ENCODE data around the gene TENM3.

Gene TENM3

GRCh38 chr4:182746876-182747275 is 503.7 kb downstream of the TENM3 start (continued):
- no peak for TF ChIP-seq CREB5 (CRISPR knock-in tag; IDR thresholded peaks at IDR 0.05; ENCODE audit: low read depth)

GRCh38 chr4:182748283-182748682 is 505.1 kb downstream of the TENM3 start:
- ATAC-seq = no peak

GRCh38 chr4:182748949-182749348 is 505.7 kb downstream of the TENM3 start:
- no peak for ATAC-seq
- TF ChIP-seq TOX (CRISPR knock-in tag; IDR thresholded peaks at IDR 0.05; ENCODE audit: borderline replicate concordance) (no peak), ISL1 (CRISPR knock-in tag; IDR thresholded peaks at IDR 0.05) (no peak)

More at GRCh38 chr4:182748283-182748682, 505.1 kb downstream of the TENM3 start:
- TF ChIP-seq TOX (CRISPR knock-in tag; IDR thresholded peaks at IDR 0.05; ENCODE audit: borderline replicate concordance) (no peak), GLIS3 (CRISPR knock-in tag; IDR thresholded peaks at IDR 0.05) (no peak), ZC3H10 (CRISPR knock-in tag; IDR thresholded peaks at IDR 0.05) (no peak), CSDC2 (CRISPR knock-in tag; IDR thresholded peaks at IDR 0.05) (no peak)

- TF ChIP-seq TCF4 (CRISPR knock-in tag; IDR thresholded peaks at IDR 0.05; ENCODE audit: borderline replicate concordance) (no peak), TSHZ2 (CRISPR knock-in tag; IDR thresholded peaks at IDR 0.05) (no peak), CREB5 (CRISPR knock-in tag; IDR thresholded peaks at IDR 0.05; ENCODE audit: low read depth) (no peak), RARB (CRISPR knock-in tag; IDR thresholded peaks at IDR 0.05) (no peak), ZFP30 (CRISPR knock-in tag; IDR thresholded peaks at IDR 0.05) (no peak), ESRRG (CRISPR knock-in tag; IDR thresholded peaks at IDR 0.05) (no peak), CSDC2 (CRISPR knock-in tag; IDR thresholded peaks at IDR 0.05) (no peak), ZFP3 (CRISPR knock-in tag; IDR thresholded peaks at IDR 0.05) (no peak), BACH2 (CRISPR knock-in tag; IDR thresholded peaks at IDR 0.05; ENCODE audit: borderline replicate concordance) (no peak), PPARA (CRISPR knock-in tag; IDR thresholded peaks at IDR 0.05; ENCODE audit: borderline replicate concordance) (no peak), ZC3H10 (CRISPR knock-in tag; IDR thresholded peaks at IDR 0.05) (no peak), POU6F1 (CRISPR knock-in tag; IDR thresholded peaks at IDR 0.05; ENCODE audit: borderline replicate concordance, low read depth) (no peak), PATZ1 (CRISPR knock-in tag; IDR thresholded peaks at IDR 0.05; ENCODE audit: borderline replicate concordance) (no peak)
- ATAC-seq = no peak
Observed at GRCh38 chr4:182749667-182750167, 506.5 kb downstream of the TENM3 start.

- TF ChIP-seq ZC3H10 (CRISPR knock-in tag; IDR thresholded peaks at IDR 0.05) (no peak), ARNTL (CRISPR knock-in tag; IDR thresholded peaks at IDR 0.05; ENCODE audit: borderline replicate concordance, low read depth) (no peak), ESRRG (CRISPR knock-in tag; IDR thresholded peaks at IDR 0.05) (no peak), ISL1 (CRISPR knock-in tag; IDR thresholded peaks at IDR 0.05) (peak; percentile 71), CREB5 (CRISPR knock-in tag; IDR thresholded peaks at IDR 0.05; ENCODE audit: low read depth) (0 out of 2 replicates have a peak, but pooled peaks have one; percentile 5), RARB (CRISPR knock-in tag; IDR thresholded peaks at IDR 0.05) (no peak), ZNF70 (CRISPR knock-in tag; IDR thresholded peaks at IDR 0.05) (no peak), GLIS3 (CRISPR knock-in tag; IDR thresholded peaks at IDR 0.05) (no peak), ZFP3 (CRISPR knock-in tag; IDR thresholded peaks at IDR 0.05) (no peak), CSDC2 (CRISPR knock-in tag; IDR thresholded peaks at IDR 0.05) (no peak), BACH2 (CRISPR knock-in tag; IDR thresholded peaks at IDR 0.05; ENCODE audit: borderline replicate concordance) (no peak)
- ATAC-seq = peak; percentile 99
Observed at GRCh38 chr4:182752158-182752910, 509.1 kb downstream of the TENM3 start.
